Choroid plexus epithelial cell (primary cell): ENCODE results near the gene ZNF814.
"Not testable (repeated sequence)": the region's sequence is repeated elsewhere in the genome, so short reads cannot be mapped to it uniquely, and the experiment has no call there.

Experiments used
- DNase-seq: peaks from one replicate; pipeline ENCODE4 v3.0.0-alpha.2; 2010; ENCODE audit warnings: low read depth
- H3K4me3 ChIP-seq: 2 replicates; pipeline ENCODE4 v1.5.1; 2011; ENCODE audit warnings: low read depth, mild to moderate bottlenecking, control low read depth, low read length, moderate library complexity
- CTCF ChIP-seq: conservative IDR thresholded peaks from 2 replicates; pipeline ENCODE4 v1.5.1; 2011; ENCODE audit warnings: low read depth, mild to moderate bottlenecking, control low read depth, inconsistent platforms, low read length, moderate library complexity

The ZNF814 gene

GRCh38 chr19:57825511-57825910 lies 63.3 kb downstream of the ZNF814 start:
- DNase-seq = peak; percentile 16
- H3K4me3 ChIP-seq = no peak overlapping the region
- no peak for TF ChIP-seq CTCF

GRCh38 chr19:57823608-57824007 lies 65.2 kb downstream of the ZNF814 start:
- DNase-seq, H3K4me3 ChIP-seq: not testable (repeated sequence)

- DNase-seq, H3K4me3 ChIP-seq: not testable (repeated sequence)
Measured at GRCh38 chr19:57823155-57823554, 65.7 kb downstream of the ZNF814 start.

- H3K4me3 ChIP-seq, DNase-seq: not testable (repeated sequence)
Measured at GRCh38 chr19:57821501-57821900, 67.3 kb downstream of the ZNF814 start.

- not testable (repeated sequence) for H3K4me3 ChIP-seq, DNase-seq
Measured at GRCh38 chr19:57821095-57821494, 67.7 kb downstream of the ZNF814 start.

- H3K4me3 ChIP-seq = peak overlapping the region; percentile 77
- no peak for TF ChIP-seq CTCF
- no peak for DNase-seq
Measured at GRCh38 chr19:57820599-57820998, 68.2 kb downstream of the ZNF814 start.

- H3K4me3 ChIP-seq = peak overlapping the region; percentile 77
- peak; percentile 96 for DNase-seq
- TF ChIP-seq CTCF = peak; percentile 19
Measured at GRCh38 chr19:57819475-57820148, 69.2 kb downstream of the ZNF814 start.

GRCh38 chr19:57818378-57818777 lies 70.5 kb downstream of the ZNF814 start:
- H3K4me3 ChIP-seq = no peak overlapping the region
- no peak for TF ChIP-seq CTCF
- no peak for DNase-seq

- H3K4me3 ChIP-seq = no peak overlapping the region
- TF ChIP-seq CTCF = no peak
- DNase-seq = no peak
Measured at GRCh38 chr19:57817976-57818375, 70.9 kb downstream of the ZNF814 start.
